WERI-Rb-1 (cell line): Measurements from ENCODE around the gene PPIF.

Source experiments
- DNase-seq: peaks from one replicate; pipeline ENCODE4 v3.0.0-alpha.2; 2020
- H3K27ac ChIP-seq: fragments of 250-450 bp; sonication (Bioruptor Pico); 2 replicates; pipeline ENCODE4 v1.5.1; 2020; ENCODE audit warnings: mild to moderate bottlenecking, moderate library complexity
- H3K27me3 ChIP-seq: fragments of 250-450 bp; sonication (Bioruptor Pico); 2 replicates; pipeline ENCODE4 v1.5.1; 2021; ENCODE audit warnings: mild to moderate bottlenecking, low read depth, moderate library complexity; ENCODE audit not compliant: insufficient read depth, severe bottlenecking
- H3K36me3 ChIP-seq: fragments of 250-450 bp; sonication (Bioruptor Pico); 2 replicates; pipeline ENCODE4 v1.5.1; 2020; ENCODE audit warnings: mild to moderate bottlenecking, moderate library complexity
- H3K4me3 ChIP-seq: 2 replicates; pipeline ENCODE4 v1.5.1; 2011; ENCODE audit warnings: low read depth, mild to moderate bottlenecking, control low read depth, low read length
- H3K9me3 ChIP-seq: fragments of 250-450 bp; sonication (Bioruptor Pico); 2 replicates; pipeline ENCODE4 v1.5.1; 2021; ENCODE audit warnings: mild to moderate bottlenecking, moderate library complexity; ENCODE audit not compliant: severe bottlenecking
- CTCF ChIP-seq: IDR thresholded peaks from 2 replicates; pipeline ENCODE4 v1.5.1; 2011; ENCODE audit warnings: low read depth, mild to moderate bottlenecking, control low read depth, inconsistent platforms, low read length

The PPIF gene

GRCh38 chr10:79374312-79375191 is 27.3 kb downstream of the PPIF start:
- TF ChIP-seq CTCF: peak; percentile 81
- Histone ChIP-seq H3K27me3 (no peaks in the 10 kb centered on the region), H3K36me3 (no peaks in the 10 kb centered on the region), H3K27ac (no peak overlapping the region), H3K9me3 (peaks cover 2% of the 10 kb centered on the region), H3K4me3 (no peak overlapping the region)
- peak; percentile 76 for DNase-seq

DNA sequence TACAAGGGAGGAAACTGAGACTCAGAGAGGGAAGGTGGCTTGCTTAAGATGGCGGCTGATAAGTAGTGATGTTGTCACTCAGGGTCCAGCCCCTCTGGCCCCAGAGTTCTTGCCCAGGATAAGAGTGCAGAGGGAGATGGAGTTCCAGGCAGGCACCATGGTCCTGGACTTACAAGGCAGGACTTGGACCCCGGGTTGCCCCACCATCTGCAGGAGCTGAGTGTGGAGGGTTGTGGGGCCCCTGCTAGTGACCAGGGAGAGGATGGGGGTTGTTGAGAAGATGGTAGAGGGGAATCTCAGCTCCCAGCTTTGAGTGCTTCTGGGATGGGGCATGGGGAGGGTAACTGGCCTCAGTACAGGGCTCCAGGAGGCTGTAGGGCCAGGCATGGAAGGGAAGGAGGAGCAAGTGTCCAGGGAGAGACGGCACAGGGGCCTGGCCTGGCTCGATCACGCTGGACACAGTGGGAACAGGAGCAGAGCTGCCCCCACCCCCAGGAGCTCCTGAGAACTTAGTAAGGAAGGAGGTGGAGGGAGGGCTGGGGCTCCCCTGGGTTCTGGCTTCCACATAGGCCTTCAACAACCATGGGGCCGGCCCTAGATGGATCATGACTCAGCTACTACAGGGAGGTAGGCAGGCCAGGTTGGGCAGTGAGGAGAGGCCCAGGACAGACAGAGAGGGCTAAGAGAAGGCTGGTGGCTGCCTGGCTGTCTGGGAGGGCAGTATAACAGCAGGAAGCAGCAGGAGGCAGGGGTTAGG is 28.2 kb downstream of the PPIF start:
- DNase-seq: peak; percentile 6
- no peak for TF ChIP-seq CTCF
- no peaks in the 10 kb centered on the region for H3K36me3 ChIP-seq
- H3K27ac ChIP-seq: no peak overlapping the region
- H3K27me3 ChIP-seq: no peaks in the 10 kb centered on the region
- peaks cover 2% of the 10 kb centered on the region for H3K9me3 ChIP-seq
- no peak overlapping the region for H3K4me3 ChIP-seq

DNA sequence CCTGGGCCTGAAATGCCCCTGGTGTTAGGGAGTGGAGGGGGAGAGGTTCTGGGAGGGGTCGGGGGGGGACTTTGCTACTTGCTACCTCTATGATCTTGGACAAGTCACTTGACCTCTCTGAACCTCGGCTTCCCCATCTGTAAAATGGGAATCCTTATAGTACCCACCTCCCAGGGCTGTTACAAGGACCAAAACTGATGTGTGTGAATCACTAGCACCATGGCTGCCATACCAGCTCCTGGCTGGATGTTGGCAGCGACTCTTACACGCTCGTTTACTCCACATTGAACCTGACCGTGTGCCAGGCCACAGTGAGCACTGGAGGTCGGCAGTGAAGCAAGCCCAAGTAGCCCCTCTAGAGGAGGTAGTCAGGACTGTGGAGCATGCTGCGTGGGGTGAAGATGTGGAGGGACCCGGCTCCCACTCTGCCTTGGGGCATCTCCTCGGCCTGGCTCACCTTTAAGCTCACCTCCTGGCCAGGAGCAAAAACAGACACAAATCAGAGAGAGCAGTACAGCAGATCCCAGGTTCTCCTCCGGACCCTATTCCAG is 28.9 kb downstream of the PPIF start:
- TF ChIP-seq CTCF: no peak
- Histone ChIP-seq H3K36me3 (no peaks in the 10 kb centered on the region), H3K4me3 (no peak overlapping the region), H3K27me3 (no peaks in the 10 kb centered on the region), H3K9me3 (no peaks in the 10 kb centered on the region), H3K27ac (no peak overlapping the region)
- peak; percentile 0 for DNase-seq

DNA sequence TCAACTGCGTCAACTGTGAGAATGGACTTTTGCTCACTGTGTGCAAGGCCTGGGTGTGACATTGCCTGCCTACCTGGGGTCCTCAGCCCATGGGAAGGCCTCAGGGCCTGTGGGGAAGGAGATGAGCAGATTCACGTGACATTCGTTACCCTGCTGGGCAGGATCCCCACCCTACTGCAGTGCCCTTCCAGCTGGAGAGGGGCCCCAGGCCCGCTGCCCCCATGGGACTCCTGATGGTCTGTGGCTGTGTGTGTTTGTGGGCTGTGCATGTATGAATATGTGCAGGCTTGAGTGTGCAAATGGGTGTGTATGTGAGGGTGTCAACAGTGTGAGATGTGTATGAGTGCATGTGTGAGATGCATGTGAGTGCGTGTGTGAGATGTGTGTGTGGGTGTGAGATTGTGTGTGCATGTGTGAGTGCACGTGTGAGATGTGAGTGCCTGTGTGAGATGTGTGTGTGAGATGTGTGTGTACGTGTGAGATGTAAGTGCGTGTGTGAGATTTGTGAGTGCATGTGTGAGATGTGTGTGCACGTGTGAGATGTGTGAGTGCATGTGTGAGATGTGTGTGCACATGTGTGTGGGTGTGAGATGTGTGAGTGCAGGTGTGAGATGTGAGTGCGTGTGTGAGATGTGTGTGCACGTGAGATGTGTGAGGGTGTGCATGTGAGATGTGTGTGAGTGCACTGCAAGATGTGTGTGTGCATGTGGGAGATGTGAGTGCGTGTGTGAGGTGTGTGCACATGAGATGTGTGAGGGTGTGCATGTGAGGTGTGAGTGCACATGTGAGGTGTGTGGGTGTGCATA is 29.7 kb downstream of the PPIF start:
- TF ChIP-seq CTCF: no peak

GRCh38 chr10:79377557-79378382 is 30.5 kb downstream of the PPIF start:
- no peaks in the 10 kb centered on the region for H3K27me3 ChIP-seq
- H3K4me3 ChIP-seq: no peak overlapping the region
- H3K9me3 ChIP-seq: no peaks in the 10 kb centered on the region
- H3K36me3 ChIP-seq: no peaks in the 10 kb centered on the region
- TF ChIP-seq CTCF: no peak
- no peak overlapping the region for H3K27ac ChIP-seq
- DNase-seq: peak; percentile 1

More for the DNA sequence above, 29.7 kb downstream of the PPIF start:
- Histone ChIP-seq H3K4me3 (no peak overlapping the region), H3K9me3 (no peaks in the 10 kb centered on the region), H3K27me3 (no peaks in the 10 kb centered on the region), H3K36me3 (no peaks in the 10 kb centered on the region), H3K27ac (no peak overlapping the region)
- peak; percentile 2 for DNase-seq
